ENCODE measurements around the gene KCNC1. TPM values are rescaled to one million over a fixed set of nuclear protein-coding genes. Genes with fewer than 3 reads are reported as not detected.

Gene KCNC1
- total RNA-seq, 2 donors from 2014 or later = 0.19 to 0.37 TPM

GRCh38 chr11:17821648-17822400, 87.2 kb downstream of the KCNC1 start:
- TF ChIP-seq, protein P1, sequence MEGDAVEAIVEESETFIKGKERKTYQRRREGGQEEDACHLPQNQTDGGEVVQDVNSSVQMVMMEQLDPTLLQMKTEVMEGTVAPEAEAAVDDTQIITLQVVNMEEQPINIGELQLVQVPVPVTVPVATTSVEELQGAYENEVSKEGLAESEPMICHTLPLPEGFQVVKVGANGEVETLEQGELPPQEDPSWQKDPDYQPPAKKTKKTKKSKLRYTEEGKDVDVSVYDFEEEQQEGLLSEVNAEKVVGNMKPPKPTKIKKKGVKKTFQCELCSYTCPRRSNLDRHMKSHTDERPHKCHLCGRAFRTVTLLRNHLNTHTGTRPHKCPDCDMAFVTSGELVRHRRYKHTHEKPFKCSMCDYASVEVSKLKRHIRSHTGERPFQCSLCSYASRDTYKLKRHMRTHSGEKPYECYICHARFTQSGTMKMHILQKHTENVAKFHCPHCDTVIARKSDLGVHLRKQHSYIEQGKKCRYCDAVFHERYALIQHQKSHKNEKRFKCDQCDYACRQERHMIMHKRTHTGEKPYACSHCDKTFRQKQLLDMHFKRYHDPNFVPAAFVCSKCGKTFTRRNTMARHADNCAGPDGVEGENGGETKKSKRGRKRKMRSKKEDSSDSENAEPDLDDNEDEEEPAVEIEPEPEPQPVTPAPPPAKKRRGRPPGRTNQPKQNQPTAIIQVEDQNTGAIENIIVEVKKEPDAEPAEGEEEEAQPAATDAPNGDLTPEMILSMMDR (IDR thresholded peaks at IDR 0.05) = no peak
- no peak for DNase-seq
- intact Hi-C loops (cut with DNase I) = no loop called here
- no peak overlapping the region for H3K4me3 ChIP-seq
- no peak overlapping the region for H3K27ac ChIP-seq
- H3K9ac ChIP-seq (ENCODE audit: low read depth in 2 of 2, low read length in 2 of 2) = no peak overlapping the region
- no peaks in the 10 kb centered on the region for H3K27me3 ChIP-seq
- H3K36me3 ChIP-seq = no peaks in the 10 kb centered on the region
- no peaks in the 10 kb centered on the region for H3K9me3 ChIP-seq
- H3K4me1 ChIP-seq = no peaks in the 10 kb centered on the region

- Histone ChIP-seq H3K9me3 (no peaks in the 10 kb centered on the region), H3K4me1 (no peaks in the 10 kb centered on the region), H3K4me3 (no peak overlapping the region), H3K36me3 (no peaks in the 10 kb centered on the region), H3K27ac (no peak overlapping the region), H3K9ac (ENCODE audit: low read depth in 2 of 2, low read length in 2 of 2) (no peak overlapping the region), H3K27me3 (no peaks in the 10 kb centered on the region)
- intact Hi-C loops (cut with DNase I) = no loop called here
- DNase-seq = no peak
- TF ChIP-seq, protein P1 (IDR thresholded peaks at IDR 0.05) = no peak
Observed at GRCh38 chr11:17822401-17822781, 87.8 kb downstream of the KCNC1 start.

GRCh38 chr11:17827006-17827405, 92.4 kb downstream of the KCNC1 start:
- no peaks in the 10 kb centered on the region for H3K4me1 ChIP-seq
- TF ChIP-seq, protein P1 (IDR thresholded peaks at IDR 0.05) = no peak
- H3K4me3 ChIP-seq = no peak overlapping the region
- no peaks in the 10 kb centered on the region for H3K27me3 ChIP-seq
- H3K27ac ChIP-seq = no peak overlapping the region
- H3K9me3 ChIP-seq = no peaks in the 10 kb centered on the region
- no peak for DNase-seq
- intact Hi-C loops (cut with DNase I) = no loop called here
- no peak overlapping the region for H3K9ac ChIP-seq (ENCODE audit: low read depth in 2 of 2, low read length in 2 of 2)
- no peaks in the 10 kb centered on the region for H3K36me3 ChIP-seq

DNA sequence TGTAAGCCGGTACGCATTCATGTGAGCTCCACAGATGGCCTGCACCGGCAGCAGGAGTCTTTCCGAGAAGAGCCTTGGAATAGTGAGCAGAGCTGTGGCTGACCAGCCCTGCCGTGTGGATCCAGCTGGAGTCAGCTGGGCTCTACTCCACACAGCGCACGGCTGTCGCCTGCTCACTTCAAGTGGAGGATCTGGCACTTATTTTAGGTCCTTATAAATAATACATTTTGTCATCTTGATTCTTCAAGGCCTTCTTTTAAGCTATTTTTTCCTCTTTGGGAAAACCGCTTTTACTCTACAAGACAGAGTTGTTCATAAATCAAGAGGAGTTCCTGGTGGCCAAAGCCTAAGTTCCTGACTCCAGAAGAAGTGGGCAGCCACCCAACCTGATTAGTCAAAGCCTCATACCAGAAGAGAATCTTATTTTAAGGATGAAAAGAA, 93.8 kb downstream of the KCNC1 start:
- TF ChIP-seq, protein P1 (IDR thresholded peaks at IDR 0.05) = no peak
- Histone ChIP-seq H3K4me1 (no peaks in the 10 kb centered on the region), H3K9ac (ENCODE audit: low read depth in 2 of 2, low read length in 2 of 2) (no peak overlapping the region), H3K4me3 (no peak overlapping the region), H3K27ac (no peak overlapping the region), H3K27me3 (no peaks in the 10 kb centered on the region), H3K9me3 (no peaks in the 10 kb centered on the region), H3K36me3 (no peaks in the 10 kb centered on the region)
- intact Hi-C loops (cut with DNase I) = no loop called here
- DNase-seq = peak; percentile 22

GRCh38 chr11:17831228-17831627, 96.6 kb downstream of the KCNC1 start:
- Histone ChIP-seq H3K27ac (no peak overlapping the region), H3K4me3 (no peak overlapping the region), H3K4me1 (no peaks in the 10 kb centered on the region), H3K9ac (ENCODE audit: low read depth in 2 of 2, low read length in 2 of 2) (no peak overlapping the region), H3K27me3 (no peaks in the 10 kb centered on the region), H3K9me3 (no peaks in the 10 kb centered on the region), H3K36me3 (no peaks in the 10 kb centered on the region)
- TF ChIP-seq, protein P1 (IDR thresholded peaks at IDR 0.05) = no peak
- DNase-seq = no peak
- intact Hi-C loops (cut with DNase I) = no loop called here
